ENCODE results near the gene ATG4A.

DNA sequence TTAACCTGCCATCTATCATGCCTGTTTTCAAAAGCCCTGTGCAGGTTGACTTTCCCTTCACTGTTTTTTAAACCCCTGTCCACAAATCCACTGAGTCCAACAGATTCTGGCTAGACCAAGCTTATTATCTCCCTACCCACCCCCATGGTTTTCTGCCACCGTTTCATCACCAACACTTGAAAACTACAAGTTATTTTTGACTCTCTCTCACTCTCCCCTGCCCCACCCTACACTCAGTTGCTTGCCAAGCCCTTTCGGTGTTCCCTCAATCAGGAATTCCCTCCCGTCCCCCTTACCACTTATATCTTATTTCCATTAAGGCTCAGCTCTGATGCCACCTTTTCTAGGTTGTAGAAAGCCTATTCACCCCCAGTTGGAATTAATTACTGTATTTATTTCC, 29.7 kb downstream of the ATG4A start:
- TF ChIP-seq, protein P1, sequence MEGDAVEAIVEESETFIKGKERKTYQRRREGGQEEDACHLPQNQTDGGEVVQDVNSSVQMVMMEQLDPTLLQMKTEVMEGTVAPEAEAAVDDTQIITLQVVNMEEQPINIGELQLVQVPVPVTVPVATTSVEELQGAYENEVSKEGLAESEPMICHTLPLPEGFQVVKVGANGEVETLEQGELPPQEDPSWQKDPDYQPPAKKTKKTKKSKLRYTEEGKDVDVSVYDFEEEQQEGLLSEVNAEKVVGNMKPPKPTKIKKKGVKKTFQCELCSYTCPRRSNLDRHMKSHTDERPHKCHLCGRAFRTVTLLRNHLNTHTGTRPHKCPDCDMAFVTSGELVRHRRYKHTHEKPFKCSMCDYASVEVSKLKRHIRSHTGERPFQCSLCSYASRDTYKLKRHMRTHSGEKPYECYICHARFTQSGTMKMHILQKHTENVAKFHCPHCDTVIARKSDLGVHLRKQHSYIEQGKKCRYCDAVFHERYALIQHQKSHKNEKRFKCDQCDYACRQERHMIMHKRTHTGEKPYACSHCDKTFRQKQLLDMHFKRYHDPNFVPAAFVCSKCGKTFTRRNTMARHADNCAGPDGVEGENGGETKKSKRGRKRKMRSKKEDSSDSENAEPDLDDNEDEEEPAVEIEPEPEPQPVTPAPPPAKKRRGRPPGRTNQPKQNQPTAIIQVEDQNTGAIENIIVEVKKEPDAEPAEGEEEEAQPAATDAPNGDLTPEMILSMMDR (IDR thresholded peaks at IDR 0.05; ENCODE audit: low read depth, low read length) = no peak
- no peak for TF ChIP-seq POLR2A (IDR thresholded peaks at IDR 0.05; ENCODE audit: extremely low read depth, insufficient read length)
- no peak for TF ChIP-seq MYC (IDR thresholded peaks at IDR 0.05; ENCODE audit: low read depth, low read length)

All from NB4 (cell line).